Activated T-cell treated with anti-CD3 and anti-CD28 coated beads for 48 hours (primary cell): ENCODE measurements around the gene OR4F6.

ENCODE experiments used
- DNase-seq: peaks from one replicate; pipeline ENCODE4 v3.0.0-alpha.2; 2020; ENCODE audit warnings: low read depth

OR4F6 gene

GRCh38 chr15:101804941-101805340, 1.6 kb downstream of the OR4F6 start:
- no peak for DNase-seq

- DNase-seq = no peak
Observed at GRCh38 chr15:101805605-101806345, 2.5 kb downstream of the OR4F6 start.

GRCh38 chr15:101807345-101807945, 4.1 kb downstream of the OR4F6 start:
- DNase-seq = no peak

- DNase-seq = no peak
Observed at GRCh38 chr15:101808201-101808600, 4.9 kb downstream of the OR4F6 start.

GRCh38 chr15:101810456-101810855, 7.1 kb downstream of the OR4F6 start:
- DNase-seq = no peak

- DNase-seq = no peak
Observed at GRCh38 chr15:101810876-101811275, 7.6 kb downstream of the OR4F6 start.

GRCh38 chr15:101811902-101812301, 8.6 kb downstream of the OR4F6 start, which contains the start of gene OR4F15:
Gene OR4F15 (plus strand): TSS chr15:101812202. CDS start chr15:101818187, 5,985 bp downstream.
- DNase-seq = no peak

GRCh38 chr15:101813803-101814534, 10.7 kb downstream of the OR4F6 start:
- no peak for DNase-seq

- DNase-seq = no peak
Observed at GRCh38 chr15:101820781-101821180, 17.5 kb downstream of the OR4F6 start.

GRCh38 chr15:101827257-101827656, 23.9 kb downstream of the OR4F6 start:
- DNase-seq = no peak

GRCh38 chr15:101828774-101829173, 25.5 kb downstream of the OR4F6 start:
- no peak for DNase-seq

- no peak for DNase-seq
Observed at GRCh38 chr15:101841656-101842055, 38.3 kb downstream of the OR4F6 start.

GRCh38 chr15:101844916-101845315, 41.6 kb downstream of the OR4F6 start:
- DNase-seq = no peak

- no peak for DNase-seq
Observed at GRCh38 chr15:101852356-101852755, 49.0 kb downstream of the OR4F6 start.
